HepG2 (cell line): ENCODE measurements around the gene NOX3. TPM values are rescaled to one million over a fixed set of nuclear protein-coding genes. Genes with fewer than 3 reads are reported as not detected.

Source experiments
- ARNT ChIP-seq: fragments of 450-650 bp; IDR thresholded peaks from 2 replicates; pipeline ENCODE4 v1.6.1; 2017
- EED ChIP-seq: sonication (generic); formaldehyde crosslinking; IDR thresholded peaks from 2 replicates; pipeline ENCODE4 v1.5.0; 2020; ENCODE audit warnings: mild to moderate bottlenecking, missing genetic modification reagents
- FOXO4 ChIP-seq: sonication (generic); formaldehyde crosslinking; conservative IDR thresholded peaks from 2 replicates; pipeline ENCODE4 v1.8.1; 2023; ENCODE audit warnings: missing genetic modification reagents
- GPN1 ChIP-seq: sonication (generic); formaldehyde crosslinking; IDR thresholded peaks from 2 replicates; pipeline ENCODE4 v1.5.1; 2020; ENCODE audit warnings: missing genetic modification reagents, borderline replicate concordance
- HDAC6 ChIP-seq: fragments of 200-600 bp; sonication (generic); IDR thresholded peaks from 2 replicates; pipeline ENCODE4 v1.7.0; 2017; ENCODE audit warnings: mild to moderate bottlenecking, antibody characterized with exemption, low read length, low read depth
- MTA1 ChIP-seq: sonication (generic); formaldehyde crosslinking; IDR thresholded peaks from 2 replicates; pipeline ENCODE4 v1.4.0; 2020; ENCODE audit warnings: missing genetic modification reagents, mild to moderate bottlenecking, borderline replicate concordance
- NR0B2 ChIP-seq: sonication (generic); formaldehyde crosslinking; IDR thresholded peaks from 2 replicates; pipeline ENCODE4 v1.4.0; 2020; ENCODE audit warnings: mild to moderate bottlenecking, missing genetic modification reagents
- REXO4 ChIP-seq: sonication (generic); formaldehyde crosslinking; IDR thresholded peaks from 2 replicates; pipeline ENCODE4 v1.8.0; 2022; ENCODE audit warnings: missing genetic modification reagents, mild to moderate bottlenecking, borderline replicate concordance
- RFXANK ChIP-seq: IDR thresholded peaks from 2 replicates; pipeline ENCODE4 v1.6.1; 2016
- SRSF1 ChIP-seq: fragments of 200-400 bp; formaldehyde crosslinking; optimal IDR thresholded peaks from 2 replicates; pipeline ENCODE3; 2017; ENCODE audit warnings: mild to moderate bottlenecking, low read depth, low read length, moderate library complexity
- ZEB1 ChIP-seq: IDR thresholded peaks from 2 replicates; pipeline ENCODE4 v1.6.1; 2012; ENCODE audit warnings: mild to moderate bottlenecking, low read depth, inconsistent platforms; ENCODE audit not compliant: insufficient replicate concordance
- ZNF362 ChIP-seq: sonication (generic); formaldehyde crosslinking; IDR thresholded peaks from 2 replicates; pipeline ENCODE4 v1.4.0; 2020; ENCODE audit warnings: missing genetic modification reagents, mild to moderate bottlenecking, borderline replicate concordance
- ZNF530 ChIP-seq: sonication (generic); formaldehyde crosslinking; IDR thresholded peaks from 2 replicates; pipeline ENCODE4 v1.5.0; 2020; ENCODE audit warnings: low read depth, mild to moderate bottlenecking, missing genetic modification reagents
- ZNF75D ChIP-seq: sonication (generic); formaldehyde crosslinking; IDR thresholded peaks from 2 replicates; pipeline ENCODE4 v1.8.1; 2023; ENCODE audit warnings: missing genetic modification reagents, mild to moderate bottlenecking, borderline replicate concordance
- ZNF83 ChIP-seq: sonication (generic); formaldehyde crosslinking; IDR thresholded peaks from 2 replicates; pipeline ENCODE4 v1.4.0; 2020; ENCODE audit warnings: missing genetic modification reagents, mild to moderate bottlenecking, borderline replicate concordance
- polyA plus RNA-seq, 8 experiments: library from polyadenylated mRNA; depleted of rRNA in 3 of 8; stranded (reverse) in 7 of 8; unstranded in 1 of 8; fragments of >200 nt; fragmentation: Illumina TruSeq in 4 of 8; extraction: Trizol in 4 of 8; gene quantifications; 2 replicates each; pipeline versions ENCODE4 v1.2.1 to v1.2.3, GENCODE V29; 2011 to 2016; ENCODE audit warnings: low read depth in 4 of 8, missing spikeins in 1 of 8, mixed read lengths in 1 of 8; ENCODE audit not compliant: insufficient read depth in 1 of 8
- total RNA-seq, 5 experiments: library from RNA; depleted of rRNA; stranded (reverse); fragments of >200 nt; fragmentation: Illumina TruSeq; extraction: Trizol; gene quantifications; 2 replicates each; pipeline ENCODE4 v1.2.3, GENCODE V29; 2016; ENCODE audit warnings: low read depth in 1 of 5
- TF ChIP-seq, protein P1 (sequence below): sonication (generic); formaldehyde crosslinking; IDR thresholded peaks from 2 replicates; pipeline ENCODE4 v1.4.0; 2020; ENCODE audit warnings: missing genetic modification reagents
- TF ChIP-seq, protein P2 (sequence below): IDR thresholded peaks from 2 replicates; pipeline ENCODE4 v1.6.1; 2016
- TF ChIP-seq, protein P3 (sequence below): sonication (generic); formaldehyde crosslinking; IDR thresholded peaks from 2 replicates; pipeline ENCODE4 v1.4.0; 2020; ENCODE audit warnings: missing genetic modification reagents

Gene NOX3
- total and polyA plus RNA-seq, 2 of the 13 experiments (the other 11 are each of a cell fraction or from before 2014, with no cell fraction given) = 0.09 to 0.18 TPM

DNA sequence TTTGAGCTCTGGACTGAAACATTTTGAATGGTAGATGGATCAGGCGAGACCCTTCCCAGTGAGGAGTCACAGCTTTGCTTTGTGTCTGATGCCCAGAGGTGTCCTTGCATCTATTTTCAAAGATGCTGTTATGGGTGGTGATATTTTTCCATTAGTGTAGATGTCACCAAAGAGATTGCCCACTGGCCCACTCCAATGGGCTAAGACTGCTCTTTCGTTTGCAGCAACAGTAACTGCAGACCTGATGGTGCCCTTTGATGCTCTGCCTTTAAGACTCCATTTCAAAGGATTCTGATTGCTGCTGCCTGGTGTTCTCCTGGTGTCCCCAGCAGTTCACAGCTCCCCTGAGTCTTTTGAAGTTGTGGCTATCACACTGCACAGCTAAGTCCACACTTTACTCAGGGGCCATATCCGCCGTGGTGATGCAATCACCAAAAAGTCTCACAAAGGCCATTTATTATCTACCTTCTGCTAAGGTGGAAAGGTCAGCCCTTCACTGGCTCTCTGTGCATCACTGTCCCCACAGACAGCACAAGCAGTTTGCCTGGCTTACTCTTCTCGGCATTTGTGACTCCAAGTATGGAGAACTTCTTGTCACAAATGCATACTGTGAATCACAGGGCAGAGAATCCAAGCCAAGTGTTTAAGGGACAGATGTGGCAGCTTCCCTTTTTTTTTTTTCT lies 56.4 kb downstream of the NOX3 start (continued):
- TF ChIP-seq FOXO4 (CRISPR knock-in tag) (no peak), ZEB1 (peak; percentile 95), ZNF362 (CRISPR knock-in tag) (peak; percentile 90; the same call in 1 of the 2 replicates), EED (peak; percentile 49; the same call in 1 of the 2 replicates), ZNF75D (no peak), RFXANK (CRISPR knock-in tag) (peak; percentile 85; the same call in 1 of the 2 replicates), ARNT (no peak), GPN1 (CRISPR knock-in tag) (no peak), ZNF530 (CRISPR knock-in tag) (no peak), NR0B2 (CRISPR knock-in tag) (no peak), SRSF1 (peak; percentile 31), REXO4 (CRISPR knock-in tag) (no peak), MTA1 (CRISPR knock-in tag) (peak; percentile 96), HDAC6 (no peak), ZNF83 (CRISPR knock-in tag) (no peak)
- TF ChIP-seq, protein P1, sequence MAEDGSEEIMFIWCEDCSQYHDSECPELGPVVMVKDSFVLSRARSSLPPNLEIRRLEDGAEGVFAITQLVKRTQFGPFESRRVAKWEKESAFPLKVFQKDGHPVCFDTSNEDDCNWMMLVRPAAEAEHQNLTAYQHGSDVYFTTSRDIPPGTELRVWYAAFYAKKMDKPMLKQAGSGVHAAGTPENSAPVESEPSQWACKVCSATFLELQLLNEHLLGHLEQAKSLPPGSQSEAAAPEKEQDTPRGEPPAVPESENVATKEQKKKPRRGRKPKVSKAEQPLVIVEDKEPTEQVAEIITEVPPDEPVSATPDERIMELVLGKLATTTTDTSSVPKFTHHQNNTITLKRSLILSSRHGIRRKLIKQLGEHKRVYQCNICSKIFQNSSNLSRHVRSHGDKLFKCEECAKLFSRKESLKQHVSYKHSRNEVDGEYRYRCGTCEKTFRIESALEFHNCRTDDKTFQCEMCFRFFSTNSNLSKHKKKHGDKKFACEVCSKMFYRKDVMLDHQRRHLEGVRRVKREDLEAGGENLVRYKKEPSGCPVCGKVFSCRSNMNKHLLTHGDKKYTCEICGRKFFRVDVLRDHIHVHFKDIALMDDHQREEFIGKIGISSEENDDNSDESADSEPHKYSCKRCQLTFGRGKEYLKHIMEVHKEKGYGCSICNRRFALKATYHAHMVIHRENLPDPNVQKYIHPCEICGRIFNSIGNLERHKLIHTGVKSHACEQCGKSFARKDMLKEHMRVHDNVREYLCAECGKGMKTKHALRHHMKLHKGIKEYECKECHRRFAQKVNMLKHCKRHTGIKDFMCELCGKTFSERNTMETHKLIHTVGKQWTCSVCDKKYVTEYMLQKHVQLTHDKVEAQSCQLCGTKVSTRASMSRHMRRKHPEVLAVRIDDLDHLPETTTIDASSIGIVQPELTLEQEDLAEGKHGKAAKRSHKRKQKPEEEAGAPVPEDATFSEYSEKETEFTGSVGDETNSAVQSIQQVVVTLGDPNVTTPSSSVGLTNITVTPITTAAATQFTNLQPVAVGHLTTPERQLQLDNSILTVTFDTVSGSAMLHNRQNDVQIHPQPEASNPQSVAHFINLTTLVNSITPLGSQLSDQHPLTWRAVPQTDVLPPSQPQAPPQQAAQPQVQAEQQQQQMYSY (CRISPR knock-in tag) = peak; percentile 74; the same call in 1 of the 2 replicates
- TF ChIP-seq, protein P2, sequence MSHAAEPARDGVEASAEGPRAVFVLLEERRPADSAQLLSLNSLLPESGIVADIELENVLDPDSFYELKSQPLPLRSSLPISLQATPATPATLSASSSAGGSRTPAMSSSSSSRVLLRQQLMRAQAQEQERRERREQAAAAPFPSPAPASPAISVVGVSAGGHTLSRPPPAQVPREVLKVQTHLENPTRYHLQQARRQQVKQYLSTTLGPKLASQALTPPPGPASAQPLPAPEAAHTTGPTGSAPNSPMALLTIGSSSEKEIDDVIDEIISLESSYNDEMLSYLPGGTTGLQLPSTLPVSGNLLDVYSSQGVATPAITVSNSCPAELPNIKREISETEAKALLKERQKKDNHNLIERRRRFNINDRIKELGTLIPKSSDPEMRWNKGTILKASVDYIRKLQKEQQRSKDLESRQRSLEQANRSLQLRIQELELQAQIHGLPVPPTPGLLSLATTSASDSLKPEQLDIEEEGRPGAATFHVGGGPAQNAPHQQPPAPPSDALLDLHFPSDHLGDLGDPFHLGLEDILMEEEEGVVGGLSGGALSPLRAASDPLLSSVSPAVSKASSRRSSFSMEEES = peak; percentile 95
- TF ChIP-seq, protein P3, sequence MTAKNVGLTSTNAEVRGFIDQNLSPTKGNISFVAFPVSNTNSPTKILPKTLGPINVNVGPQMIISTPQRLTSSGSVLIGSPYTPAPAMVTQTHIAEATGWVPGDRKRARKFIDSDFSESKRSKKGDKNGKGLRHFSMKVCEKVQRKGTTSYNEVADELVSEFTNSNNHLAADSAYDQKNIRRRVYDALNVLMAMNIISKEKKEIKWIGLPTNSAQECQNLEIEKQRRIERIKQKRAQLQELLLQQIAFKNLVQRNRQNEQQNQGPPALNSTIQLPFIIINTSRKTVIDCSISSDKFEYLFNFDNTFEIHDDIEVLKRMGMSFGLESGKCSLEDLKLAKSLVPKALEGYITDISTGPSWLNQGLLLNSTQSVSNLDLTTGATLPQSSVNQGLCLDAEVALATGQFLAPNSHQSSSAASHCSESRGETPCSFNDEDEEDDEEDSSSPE = peak; percentile 78; the same call in 1 of the 2 replicates
